Measurements from ENCODE around the gene SLC13A2.
"Not testable (repeated sequence)": the region's sequence is repeated elsewhere in the genome, so short reads cannot be mapped to it uniquely, and the experiment has no call there.

The SLC13A2 gene

GRCh38 chr17:28458881-28459280, 14.6 kb upstream of the SLC13A2 start:
- H3K36me3 ChIP-seq (ENCODE audit: control insufficient read depth, insufficient read depth, low read length); H3K4me3 ChIP-seq (ENCODE audit: low read length); H3K4me1 ChIP-seq (ENCODE audit: control insufficient read depth, insufficient read depth, low read length); H3K27me3 ChIP-seq (ENCODE audit: control insufficient read depth, insufficient read depth, low read length); H3K9me3 ChIP-seq (ENCODE audit: control insufficient read depth, low read length); H3K9ac ChIP-seq (ENCODE audit: low read length): not testable (repeated sequence)

- Histone ChIP-seq H3K27me3 (ENCODE audit: control insufficient read depth, insufficient read depth, low read length) (peaks cover 9% of the 10 kb centered on the region), H3K4me1 (ENCODE audit: control insufficient read depth, insufficient read depth, low read length) (peaks cover 6% of the 10 kb centered on the region), H3K36me3 (ENCODE audit: control insufficient read depth, insufficient read depth, low read length) (no peaks in the 10 kb centered on the region), H3K4me3 (ENCODE audit: low read length) (no peak overlapping the region), H3K9ac (ENCODE audit: low read length) (no peak overlapping the region), H3K9me3 (ENCODE audit: control insufficient read depth, low read length) (no peaks in the 10 kb centered on the region)
These were observed 12.5 kb upstream of the SLC13A2 start for GRCh38 chr17:28460901-28461300.

- peaks cover 9% of the 10 kb centered on the region for H3K27me3 ChIP-seq (ENCODE audit: control insufficient read depth, insufficient read depth, low read length)
- no peaks in the 10 kb centered on the region for H3K36me3 ChIP-seq (ENCODE audit: control insufficient read depth, insufficient read depth, low read length)
- peaks cover 37% of the 10 kb centered on the region for H3K4me1 ChIP-seq (ENCODE audit: control insufficient read depth, insufficient read depth, low read length)
- no peak overlapping the region for H3K9ac ChIP-seq (ENCODE audit: low read length)
- no peak overlapping the region for H3K4me3 ChIP-seq (ENCODE audit: low read length)
- no peaks in the 10 kb centered on the region for H3K9me3 ChIP-seq (ENCODE audit: control insufficient read depth, low read length)
These were observed 7.4 kb upstream of the SLC13A2 start for GRCh38 chr17:28466001-28466400.

GRCh38 chr17:28466521-28467048, 6.9 kb upstream of the SLC13A2 start:
- Histone ChIP-seq H3K9ac (ENCODE audit: low read length) (no peak overlapping the region), H3K9me3 (ENCODE audit: control insufficient read depth, low read length) (no peaks in the 10 kb centered on the region), H3K27me3 (ENCODE audit: control insufficient read depth, insufficient read depth, low read length) (peaks cover 9% of the 10 kb centered on the region), H3K4me3 (ENCODE audit: low read length) (no peak overlapping the region), H3K36me3 (ENCODE audit: control insufficient read depth, insufficient read depth, low read length) (no peaks in the 10 kb centered on the region), H3K4me1 (ENCODE audit: control insufficient read depth, insufficient read depth, low read length) (peaks cover 43% of the 10 kb centered on the region)

- Histone ChIP-seq H3K36me3 (ENCODE audit: control insufficient read depth, insufficient read depth, low read length) (no peaks in the 10 kb centered on the region), H3K4me3 (ENCODE audit: low read length) (no peak overlapping the region), H3K27me3 (ENCODE audit: control insufficient read depth, insufficient read depth, low read length) (peaks cover 9% of the 10 kb centered on the region), H3K9ac (ENCODE audit: low read length) (no peak overlapping the region), H3K4me1 (ENCODE audit: control insufficient read depth, insufficient read depth, low read length) (peaks cover 46% of the 10 kb centered on the region), H3K9me3 (ENCODE audit: control insufficient read depth, low read length) (no peaks in the 10 kb centered on the region)
These were observed 5.9 kb upstream of the SLC13A2 start for GRCh38 chr17:28467456-28468025.

- not testable (repeated sequence) for H3K36me3 ChIP-seq (ENCODE audit: control insufficient read depth, insufficient read depth, low read length); H3K9me3 ChIP-seq (ENCODE audit: control insufficient read depth, low read length); H3K4me3 ChIP-seq (ENCODE audit: low read length); H3K27me3 ChIP-seq (ENCODE audit: control insufficient read depth, insufficient read depth, low read length); H3K9ac ChIP-seq (ENCODE audit: low read length)
- H3K4me1 ChIP-seq (ENCODE audit: control insufficient read depth, insufficient read depth, low read length) = peaks cover 48% of the 10 kb centered on the region
These were observed 5.3 kb upstream of the SLC13A2 start for GRCh38 chr17:28468033-28468735.

GRCh38 chr17:28468781-28469180, 4.7 kb upstream of the SLC13A2 start:
- no peaks in the 10 kb centered on the region for H3K9me3 ChIP-seq (ENCODE audit: control insufficient read depth, low read length)
- no peak overlapping the region for H3K4me3 ChIP-seq (ENCODE audit: low read length)
- peaks cover 6% of the 10 kb centered on the region for H3K27me3 ChIP-seq (ENCODE audit: control insufficient read depth, insufficient read depth, low read length)
- peaks cover 53% of the 10 kb centered on the region for H3K4me1 ChIP-seq (ENCODE audit: control insufficient read depth, insufficient read depth, low read length)
- no peaks in the 10 kb centered on the region for H3K36me3 ChIP-seq (ENCODE audit: control insufficient read depth, insufficient read depth, low read length)
- H3K9ac ChIP-seq (ENCODE audit: low read length) = no peak overlapping the region

GRCh38 chr17:28469376-28469775, 4.1 kb upstream of the SLC13A2 start:
- H3K9ac ChIP-seq (ENCODE audit: low read length) = no peak overlapping the region
- no peaks in the 10 kb centered on the region for H3K36me3 ChIP-seq (ENCODE audit: control insufficient read depth, insufficient read depth, low read length)
- H3K4me1 ChIP-seq (ENCODE audit: control insufficient read depth, insufficient read depth, low read length) = peaks cover 53% of the 10 kb centered on the region
- H3K9me3 ChIP-seq (ENCODE audit: control insufficient read depth, low read length) = no peaks in the 10 kb centered on the region
- H3K27me3 ChIP-seq (ENCODE audit: control insufficient read depth, insufficient read depth, low read length) = peaks cover 6% of the 10 kb centered on the region
- H3K4me3 ChIP-seq (ENCODE audit: low read length) = no peak overlapping the region

- Histone ChIP-seq H3K36me3 (ENCODE audit: control insufficient read depth, insufficient read depth, low read length) (no peaks in the 10 kb centered on the region), H3K27me3 (ENCODE audit: control insufficient read depth, insufficient read depth, low read length) (peaks cover 5% of the 10 kb centered on the region), H3K9ac (ENCODE audit: low read length) (no peak overlapping the region), H3K4me3 (ENCODE audit: low read length) (no peak overlapping the region), H3K4me1 (ENCODE audit: control insufficient read depth, insufficient read depth, low read length) (peaks cover 59% of the 10 kb centered on the region), H3K9me3 (ENCODE audit: control insufficient read depth, low read length) (no peaks in the 10 kb centered on the region)
These were observed 3.1 kb upstream of the SLC13A2 start for GRCh38 chr17:28470266-28470913.

GRCh38 chr17:28470914-28471366, 2.5 kb upstream of the SLC13A2 start:
- no peaks in the 10 kb centered on the region for H3K36me3 ChIP-seq (ENCODE audit: control insufficient read depth, insufficient read depth, low read length)
- H3K9ac ChIP-seq (ENCODE audit: low read length) = no peak overlapping the region
- H3K4me3 ChIP-seq (ENCODE audit: low read length) = no peak overlapping the region
- no peaks in the 10 kb centered on the region for H3K9me3 ChIP-seq (ENCODE audit: control insufficient read depth, low read length)
- H3K4me1 ChIP-seq (ENCODE audit: control insufficient read depth, insufficient read depth, low read length) = peaks cover 59% of the 10 kb centered on the region
- no peaks in the 10 kb centered on the region for H3K27me3 ChIP-seq (ENCODE audit: control insufficient read depth, insufficient read depth, low read length)

GRCh38 chr17:28471531-28472342, 1.7 kb upstream of the SLC13A2 start:
- H3K9ac ChIP-seq (ENCODE audit: low read length) = no peak overlapping the region
- no peaks in the 10 kb centered on the region for H3K9me3 ChIP-seq (ENCODE audit: control insufficient read depth, low read length)
- H3K4me3 ChIP-seq (ENCODE audit: low read length) = no peak overlapping the region
- no peaks in the 10 kb centered on the region for H3K36me3 ChIP-seq (ENCODE audit: control insufficient read depth, insufficient read depth, low read length)
- H3K27me3 ChIP-seq (ENCODE audit: control insufficient read depth, insufficient read depth, low read length) = no peaks in the 10 kb centered on the region
- H3K4me1 ChIP-seq (ENCODE audit: control insufficient read depth, insufficient read depth, low read length) = peaks cover 59% of the 10 kb centered on the region

Data from mucosa of stomach (tissue), 1 donor.